Stimulated activated CD8-positive, alpha-beta memory T cell treated with anti-CD3 and anti-CD28 coated beads, Interleukin-2, amount 100 ng/mL, for 48 hours (primary cell): ENCODE results near the gene SRP68.
"Not testable (repeated sequence)": the region's sequence is repeated elsewhere in the genome, so short reads cannot be mapped to it uniquely, and the experiment has no call there.

Experiments
- DNase-seq, 2 donors: peaks; one replicate each; pipeline ENCODE4 v3.0.0-alpha.2; 2020; ENCODE audit warnings: low read depth in 2 of 2

Gene SRP68

DNA sequence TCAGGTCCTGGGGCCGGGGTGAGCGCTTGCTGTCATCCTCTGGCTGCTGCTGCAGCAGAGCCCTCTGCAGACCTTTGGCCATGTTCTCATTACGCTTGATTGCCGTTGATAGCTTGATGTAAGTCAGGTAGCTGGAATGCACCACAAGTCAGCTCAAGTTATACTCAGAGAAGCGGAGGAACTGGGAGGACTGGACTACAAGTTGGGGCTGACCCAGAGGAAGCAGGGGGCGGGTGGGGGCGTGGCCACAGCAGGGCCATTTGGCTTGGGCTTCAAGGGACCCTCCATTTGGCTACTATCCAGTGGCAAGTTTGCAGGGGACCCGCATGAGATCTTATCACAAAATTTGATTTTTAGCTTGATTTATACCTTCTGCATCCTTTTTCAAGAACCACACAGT lies 26.3 kb downstream of the SRP68 start:
- no peak for DNase-seq

DNA sequence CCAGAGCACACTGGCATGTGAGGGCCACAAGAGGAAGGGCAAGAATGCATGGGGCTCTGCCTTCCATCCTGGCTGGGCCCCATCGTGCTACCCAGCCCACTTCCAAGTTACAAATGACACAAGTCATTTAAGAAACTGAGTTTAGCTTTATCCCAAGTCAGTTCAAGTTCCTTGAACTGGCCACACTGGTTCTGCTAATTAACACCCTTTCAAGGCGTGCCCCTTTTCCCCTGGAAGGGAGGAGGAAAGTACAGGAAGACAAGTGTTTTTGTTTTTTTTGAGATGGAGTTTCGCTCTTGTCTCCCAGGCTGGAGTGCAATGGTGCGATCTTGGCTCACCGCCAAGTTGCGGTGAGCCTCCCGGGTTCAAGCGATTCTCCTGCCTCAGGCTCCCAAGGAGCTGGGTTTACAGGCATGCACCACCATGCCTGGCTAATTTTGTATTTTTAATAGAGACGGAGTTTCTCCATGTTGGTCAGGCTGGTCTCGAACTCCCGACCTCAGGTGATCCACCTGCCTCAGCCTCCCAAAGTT lies 27.8 kb downstream of the SRP68 start:
- DNase-seq = not testable (repeated sequence)

DNA sequence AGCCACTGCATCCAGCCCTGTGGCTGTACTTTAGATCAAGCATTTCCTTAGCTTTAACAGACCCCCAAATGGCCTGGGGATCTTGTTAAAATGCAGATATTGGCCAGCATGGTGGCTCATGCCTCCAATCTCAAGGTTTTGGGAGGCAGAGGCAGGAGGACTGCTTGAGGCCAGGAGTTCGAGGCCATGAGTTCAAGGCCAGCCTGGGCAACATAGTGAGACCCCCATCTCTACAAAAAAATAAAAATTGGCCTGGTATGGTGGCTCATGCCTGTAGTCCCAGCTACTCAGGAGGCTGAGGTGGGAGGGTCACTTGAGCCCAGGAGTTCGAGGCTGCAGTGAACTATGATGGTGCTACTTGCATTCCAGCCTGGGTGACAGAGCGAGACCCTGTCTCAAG lies 29.4 kb downstream of the SRP68 start:
- DNase-seq = not testable (repeated sequence)

DNA sequence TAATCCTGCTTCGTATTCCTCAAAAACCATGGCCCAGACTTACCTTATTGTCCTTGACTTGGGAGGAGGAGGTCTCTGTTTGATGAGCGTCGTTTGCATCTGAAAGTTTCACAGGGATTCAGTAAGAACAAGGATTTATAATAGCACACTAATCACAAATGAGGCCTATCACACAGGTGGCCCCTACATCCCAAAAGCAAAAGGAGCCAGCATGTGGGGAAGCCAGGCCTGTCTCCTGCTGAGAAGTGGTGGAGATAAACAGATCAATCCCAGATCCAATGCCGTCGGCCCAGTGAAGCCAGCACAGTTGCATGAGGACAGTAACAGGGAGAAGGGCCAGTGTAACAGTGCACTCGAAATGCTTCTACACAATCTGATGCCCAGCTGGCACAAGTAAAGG lies 31.9 kb downstream of the SRP68 start:
- DNase-seq = no peak

DNA sequence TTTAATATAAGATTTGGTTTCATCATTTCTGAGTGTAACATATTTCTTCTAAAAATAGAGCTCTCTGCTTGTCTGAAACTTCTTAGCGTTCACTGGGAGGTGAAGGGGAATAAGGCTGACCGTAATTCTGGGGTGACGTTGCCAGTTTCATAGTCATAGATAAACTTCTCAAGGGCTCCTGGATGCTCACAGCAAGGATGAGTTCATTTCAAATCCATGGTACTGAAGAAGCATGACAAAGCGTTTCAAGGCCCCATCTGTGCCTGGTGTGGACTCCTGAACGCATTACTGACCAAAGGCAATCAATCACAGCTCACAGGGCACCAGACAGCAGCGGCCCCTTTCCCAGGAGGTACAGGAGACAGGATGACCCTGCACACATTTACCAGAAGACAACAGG lies 33.2 kb downstream of the SRP68 start:
- no peak for DNase-seq

DNA sequence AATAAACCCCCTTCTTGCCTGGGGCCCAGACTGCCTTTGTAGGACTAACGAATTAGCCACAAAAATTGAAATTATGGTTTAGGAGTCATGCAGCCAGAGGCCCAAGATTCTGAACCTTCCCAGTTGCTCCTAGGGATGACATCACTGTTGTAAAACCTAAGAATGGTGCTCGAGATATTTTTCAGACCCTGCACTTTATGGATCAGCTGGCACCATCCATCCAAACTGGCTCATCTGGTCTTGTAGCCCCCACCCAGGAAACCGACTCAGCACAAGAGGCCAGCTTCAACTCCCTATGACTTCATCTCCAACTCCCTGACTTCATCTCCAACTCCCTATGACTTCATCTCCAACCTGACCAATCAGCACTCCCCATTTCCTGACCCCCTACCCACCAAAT lies 34.3 kb downstream of the SRP68 start:
- no peak for DNase-seq

DNA sequence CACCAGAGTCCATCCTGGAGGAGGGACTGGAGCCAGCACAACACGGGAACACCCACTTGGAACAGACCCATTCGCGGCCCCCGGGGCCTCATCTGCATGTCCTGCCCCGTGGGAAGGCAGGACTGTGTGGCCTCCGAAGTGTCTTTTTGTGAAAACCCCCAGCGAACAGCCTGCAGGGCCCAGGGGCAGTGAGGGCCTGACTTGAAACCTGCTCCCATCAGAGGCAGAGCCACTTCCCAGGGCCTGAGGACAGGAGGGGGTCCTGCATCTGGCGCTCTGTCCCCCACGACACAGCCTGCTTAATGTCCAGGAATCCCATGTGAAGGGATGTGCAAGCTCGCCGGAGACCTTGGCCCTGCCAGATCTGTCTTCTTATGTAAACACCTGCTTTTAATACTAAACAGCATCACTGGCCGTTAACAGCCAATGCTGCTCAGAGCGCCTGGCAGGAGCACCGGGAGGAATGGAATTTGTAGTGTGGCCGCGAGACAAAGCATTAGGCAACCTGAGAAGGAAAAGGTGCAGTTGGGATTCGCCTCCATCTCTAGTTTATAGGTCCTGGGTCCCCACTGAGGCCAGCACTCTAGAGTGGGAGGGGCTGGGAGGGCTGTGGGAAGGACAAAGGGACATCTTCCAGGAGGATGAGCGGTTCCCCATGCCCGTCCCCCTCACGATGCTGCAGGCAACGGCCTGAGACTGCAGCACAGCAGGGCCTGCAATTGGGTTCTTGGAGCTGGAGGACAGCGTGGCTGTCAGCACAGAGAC lies 35.6 kb downstream of the SRP68 start:
- no peak for DNase-seq

DNA sequence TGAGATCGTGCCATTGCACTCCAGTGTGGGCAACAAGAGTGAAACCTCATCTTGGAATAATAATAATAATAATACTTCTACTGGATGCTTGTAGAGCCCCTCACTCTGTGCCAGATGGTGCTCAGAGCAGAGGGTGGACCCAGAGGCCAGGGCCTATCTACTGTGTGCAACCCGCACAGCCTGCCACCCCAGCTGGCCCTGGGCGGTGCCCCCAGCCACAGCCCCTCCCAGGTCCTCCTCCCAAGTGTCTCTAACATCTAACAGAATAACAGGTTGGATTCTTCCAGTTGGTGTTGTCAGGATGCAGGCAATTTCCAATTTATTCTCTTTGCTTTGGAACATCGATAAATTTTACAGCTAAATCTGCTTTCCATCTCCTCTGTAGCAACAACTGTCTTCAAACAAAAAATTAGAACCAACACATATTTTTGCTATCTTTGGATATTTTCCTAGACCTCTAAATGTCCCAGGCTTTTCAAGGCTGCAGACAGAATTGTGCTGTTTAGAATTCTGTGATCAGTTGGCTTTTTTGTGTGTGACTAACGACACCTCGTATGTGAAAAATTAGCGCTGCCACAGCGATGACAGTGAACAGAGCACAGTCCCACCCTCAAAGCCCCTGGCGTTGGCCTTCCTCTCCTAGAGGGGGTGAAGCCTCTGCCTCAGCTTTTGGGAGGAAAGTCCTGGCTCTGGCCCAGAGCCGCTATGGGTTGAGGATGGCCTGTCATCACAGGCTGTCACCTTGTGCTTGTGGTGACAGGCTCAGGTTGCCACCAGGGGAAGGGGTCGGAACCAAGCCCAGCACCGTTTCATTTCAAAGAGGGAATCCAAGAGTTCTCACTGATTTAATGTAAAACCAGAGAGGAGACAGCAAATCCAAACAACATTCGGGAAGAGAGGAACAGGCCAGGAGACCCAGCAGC lies 37.6 kb downstream of the SRP68 start:
- no peak for DNase-seq

DNA sequence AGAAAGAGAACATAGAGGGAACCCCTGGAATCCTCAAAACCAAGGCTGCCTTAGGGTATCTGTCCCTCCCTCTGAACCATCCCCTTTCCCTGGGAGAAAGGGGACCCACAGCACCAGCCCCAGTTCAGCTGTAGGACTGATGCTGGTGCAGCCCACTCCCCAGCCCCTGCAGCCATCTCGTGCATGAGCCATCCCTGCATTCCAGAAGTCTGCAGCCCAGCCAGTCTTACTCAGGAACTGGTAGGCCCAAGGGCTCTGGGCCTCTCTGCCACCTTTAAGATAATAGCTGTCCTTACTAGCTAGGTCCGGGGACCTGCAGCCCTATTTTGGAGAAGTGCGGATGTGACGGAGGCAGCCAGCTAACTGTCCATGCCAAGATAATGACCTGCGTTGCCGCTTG lies 39.2 kb downstream of the SRP68 start:
- DNase-seq = no peak

DNA sequence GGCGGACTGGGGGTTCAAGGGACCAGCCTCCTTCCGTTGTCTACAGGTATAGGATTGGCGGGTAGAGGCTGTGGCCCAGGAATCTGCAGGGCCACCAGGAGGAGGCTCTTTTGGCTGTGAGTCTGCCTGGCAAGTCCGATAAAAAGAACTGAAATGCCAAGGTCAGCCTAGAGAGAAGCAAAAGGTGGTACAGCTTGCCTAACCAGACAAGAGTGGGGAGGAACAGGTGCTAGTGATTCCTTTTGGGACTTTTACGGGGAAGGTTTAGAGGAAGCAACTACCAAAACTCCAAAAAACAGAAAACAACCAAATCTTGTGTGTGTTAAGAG lies 39.6 kb downstream of the SRP68 start:
- no peak for DNase-seq

DNA sequence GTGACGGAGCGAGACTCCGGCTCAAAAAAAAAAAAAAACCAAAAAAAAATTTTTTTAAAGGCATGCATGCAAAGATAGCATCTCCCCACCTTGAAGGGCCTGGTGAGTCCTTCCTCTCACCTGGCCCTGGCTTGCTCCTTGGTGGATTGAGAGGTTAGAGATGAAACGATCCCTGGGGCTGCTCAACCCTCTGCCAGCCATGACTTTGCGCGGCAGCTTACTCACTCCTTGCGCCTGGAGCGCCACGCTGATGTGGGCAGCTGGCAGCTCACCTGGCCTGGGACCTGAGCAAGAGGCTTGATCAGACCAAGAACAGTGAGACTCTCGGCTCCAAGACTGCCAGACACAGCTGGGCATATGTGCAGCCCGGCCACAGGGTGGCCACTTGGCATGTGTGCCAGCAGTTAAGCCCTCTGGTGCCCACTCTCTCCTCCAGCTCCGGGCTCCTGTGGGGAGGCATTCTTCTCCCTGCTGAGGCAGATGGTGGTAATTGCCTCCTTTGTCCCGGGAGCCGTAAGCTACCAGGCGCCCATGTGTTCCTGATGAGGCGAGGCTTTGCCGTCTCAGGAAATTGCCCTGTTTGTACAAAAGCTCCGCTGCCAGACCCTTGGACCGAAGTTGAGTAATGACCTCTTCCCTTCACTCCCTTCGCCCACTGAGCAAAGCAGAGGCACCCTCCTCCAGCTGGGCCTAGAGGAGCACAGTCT lies 40.1 kb downstream of the SRP68 start:
- no peak for DNase-seq

DNA sequence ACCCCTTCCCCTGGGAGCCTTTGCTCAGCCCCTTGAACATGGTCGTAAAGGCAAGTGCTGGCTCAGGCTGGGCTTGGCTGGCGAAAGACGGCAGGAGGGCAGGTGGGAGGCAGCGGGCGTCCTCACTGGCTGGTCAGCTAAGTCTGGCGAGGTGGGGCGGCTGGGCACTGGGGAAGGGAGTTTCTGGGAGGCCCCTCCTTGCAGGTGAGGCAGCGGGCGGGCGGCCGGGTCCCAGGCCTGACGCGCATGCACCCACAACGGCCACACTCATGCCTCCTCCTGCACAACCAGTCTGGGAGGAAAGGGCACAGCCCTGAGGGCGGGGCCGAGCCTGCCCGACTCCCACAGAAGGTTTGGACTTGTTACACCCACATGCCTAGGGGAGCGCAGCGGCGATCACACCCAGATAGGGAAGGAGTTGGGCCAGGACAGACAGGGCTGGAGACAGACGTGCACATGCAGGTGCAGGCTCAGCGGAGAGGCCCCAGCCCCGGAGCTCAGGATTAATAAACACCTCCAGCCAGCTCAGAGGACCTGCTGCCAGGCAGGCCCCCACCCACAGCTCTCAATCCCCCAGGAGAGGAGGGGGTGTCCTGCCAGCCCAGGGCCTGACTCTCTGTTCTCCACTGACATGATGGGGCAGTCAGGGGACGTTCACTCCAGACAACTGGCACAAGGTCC lies 45.0 kb downstream of the SRP68 start, which contains the start of gene EVPL:
Gene EVPL, minus strand, starts transcription at position 148 of the 681 bp plus-strand sequence. Its CDS starts 108 bp downstream, at position 40.
- no peak for DNase-seq

DNA sequence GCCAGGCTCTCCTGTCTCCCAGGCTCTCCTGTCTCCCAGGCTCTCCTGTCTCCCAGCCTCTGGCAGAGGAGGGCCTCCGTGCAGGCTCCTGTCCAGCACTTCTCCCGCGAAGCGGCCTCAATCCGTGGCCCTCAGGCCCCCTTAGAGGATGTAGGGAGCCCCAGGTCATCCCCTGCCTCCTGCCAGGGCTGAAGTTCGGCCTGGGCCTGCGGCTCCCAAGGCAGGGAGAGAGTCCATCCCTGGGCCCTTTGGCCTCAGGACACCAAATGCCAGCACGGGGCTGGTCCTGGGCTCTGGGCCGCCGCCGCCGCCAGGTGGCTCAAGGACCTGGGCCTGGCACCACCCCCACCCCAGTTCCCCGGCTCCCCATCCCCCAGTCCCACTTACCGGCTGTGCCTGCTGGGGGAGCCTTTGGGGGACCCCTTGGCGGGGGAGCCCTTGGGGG lies 45.6 kb downstream of the SRP68 start:
- no peak for DNase-seq

DNA sequence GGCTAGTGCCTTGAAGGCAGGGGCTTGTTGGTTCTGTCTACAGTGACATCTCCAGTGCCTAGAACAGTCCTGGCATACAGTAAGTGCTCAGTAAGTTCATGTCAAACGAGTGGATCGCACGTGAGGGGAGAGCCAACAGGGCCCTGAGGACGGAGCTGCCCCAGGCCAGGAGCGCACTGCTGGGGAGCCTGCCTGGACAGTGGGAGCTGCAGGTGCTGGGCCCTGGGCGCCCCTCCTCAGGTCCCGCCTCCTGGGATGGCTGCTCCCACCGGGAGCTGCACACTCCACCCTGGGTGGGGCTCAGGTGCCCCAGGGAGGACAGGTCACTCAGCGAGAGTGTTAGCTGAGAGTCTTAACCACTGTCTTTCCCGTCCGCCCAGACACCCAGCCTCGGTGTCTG lies 47.0 kb downstream of the SRP68 start:
- no peak for DNase-seq

DNA sequence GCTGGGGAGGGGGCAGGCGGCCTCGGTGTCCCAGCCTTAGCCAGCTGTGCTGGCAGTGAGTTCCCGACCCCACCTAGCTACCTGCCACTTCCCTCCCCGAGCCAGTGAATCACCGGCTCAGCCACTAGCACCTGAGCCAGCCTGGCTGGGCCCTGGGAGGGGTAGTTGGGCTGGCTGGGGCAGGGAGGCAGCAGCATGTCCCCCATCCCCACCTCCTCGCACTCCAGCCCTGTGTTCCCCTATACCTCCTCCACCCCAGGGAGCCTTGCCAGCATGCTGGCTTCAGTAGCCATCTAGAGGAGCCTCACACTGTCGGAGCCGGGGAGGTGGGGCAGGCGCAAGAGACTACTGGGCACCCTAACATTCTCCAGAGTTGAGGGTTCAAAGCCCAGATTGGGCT lies 48.0 kb downstream of the SRP68 start:
- DNase-seq = no peak

DNA sequence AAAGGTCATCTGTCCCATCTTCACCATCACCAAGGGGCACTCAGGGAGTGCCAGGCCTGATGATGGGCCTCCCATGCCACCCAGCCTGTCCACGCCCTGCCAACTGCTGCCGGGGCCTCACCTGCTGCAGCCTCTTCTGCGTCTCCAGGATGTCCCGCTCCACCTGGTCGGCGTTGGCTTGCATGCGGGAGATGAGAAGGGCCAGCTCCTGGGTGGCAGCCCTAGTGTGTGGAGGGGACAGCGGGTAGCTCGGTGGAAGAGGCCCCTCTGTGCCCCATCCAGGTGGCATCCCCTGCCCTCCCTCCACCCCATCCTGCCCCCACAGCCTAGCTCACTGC lies 48.4 kb downstream of the SRP68 start:
- no peak for DNase-seq

DNA sequence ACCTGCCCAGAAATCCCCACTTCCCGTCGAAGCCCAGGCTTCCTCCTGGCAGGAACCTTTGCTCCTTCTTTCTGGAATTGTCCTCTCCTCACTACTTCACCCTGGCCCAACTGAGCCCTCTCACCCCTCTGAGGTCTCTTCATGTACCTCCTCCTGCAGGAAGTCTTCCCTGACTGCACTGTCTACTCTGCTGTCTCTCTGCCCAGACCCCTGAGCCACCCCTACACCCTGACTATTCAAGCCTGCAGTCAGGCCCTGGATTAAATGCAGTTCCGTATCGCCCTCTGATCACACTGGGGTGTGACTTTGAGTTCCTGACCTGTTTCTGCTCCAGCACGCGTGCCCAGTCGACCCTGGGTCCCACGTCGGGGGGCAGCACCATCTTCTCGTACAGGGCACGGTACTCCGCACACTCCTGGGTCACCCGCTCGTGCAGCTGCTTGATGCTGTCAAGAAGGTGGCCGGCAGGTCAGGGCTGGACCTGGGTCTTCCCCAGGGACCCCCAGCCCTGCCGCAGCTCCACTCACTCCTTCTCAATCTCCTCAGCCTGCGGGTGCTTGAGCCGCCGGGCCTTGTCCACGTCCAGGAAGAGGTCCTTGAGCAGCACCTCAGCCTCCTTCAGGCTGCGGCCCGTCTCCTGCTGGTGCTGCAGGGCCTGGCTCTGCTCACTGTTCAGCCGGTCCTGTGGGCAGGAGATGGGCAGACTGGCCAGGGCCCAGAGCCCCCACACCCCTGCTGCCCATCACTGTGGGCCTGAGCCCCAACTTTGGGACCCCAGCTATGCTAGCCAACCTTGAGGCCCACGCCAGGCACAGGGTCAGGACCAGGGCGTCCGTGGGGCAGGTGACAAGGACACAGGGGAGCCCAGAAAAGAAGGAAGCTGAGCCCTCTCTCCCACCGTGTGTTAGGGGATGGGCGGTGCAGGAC lies 49.1 kb downstream of the SRP68 start:
- no peak for DNase-seq

DNA sequence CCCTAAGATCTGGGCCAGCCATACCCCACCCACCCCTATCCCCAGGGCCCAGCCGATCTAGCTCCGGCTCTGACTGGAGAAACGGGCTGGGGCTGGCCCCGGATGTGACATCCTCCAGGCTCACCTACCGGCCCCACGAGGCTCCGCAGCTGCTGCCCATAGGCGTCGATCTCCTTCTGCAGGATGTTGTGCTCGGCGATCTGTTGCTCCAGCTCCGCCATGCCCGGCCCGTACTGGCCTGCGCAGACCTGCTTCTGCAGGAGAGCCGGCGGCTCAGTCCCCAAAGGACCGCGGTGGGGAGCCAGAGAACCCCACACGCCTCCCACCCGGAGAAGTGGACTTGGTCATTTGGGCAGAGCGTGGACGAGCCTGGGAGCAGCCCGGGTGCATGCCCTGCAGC lies 50.0 kb downstream of the SRP68 start:
- DNase-seq = no peak

DNA sequence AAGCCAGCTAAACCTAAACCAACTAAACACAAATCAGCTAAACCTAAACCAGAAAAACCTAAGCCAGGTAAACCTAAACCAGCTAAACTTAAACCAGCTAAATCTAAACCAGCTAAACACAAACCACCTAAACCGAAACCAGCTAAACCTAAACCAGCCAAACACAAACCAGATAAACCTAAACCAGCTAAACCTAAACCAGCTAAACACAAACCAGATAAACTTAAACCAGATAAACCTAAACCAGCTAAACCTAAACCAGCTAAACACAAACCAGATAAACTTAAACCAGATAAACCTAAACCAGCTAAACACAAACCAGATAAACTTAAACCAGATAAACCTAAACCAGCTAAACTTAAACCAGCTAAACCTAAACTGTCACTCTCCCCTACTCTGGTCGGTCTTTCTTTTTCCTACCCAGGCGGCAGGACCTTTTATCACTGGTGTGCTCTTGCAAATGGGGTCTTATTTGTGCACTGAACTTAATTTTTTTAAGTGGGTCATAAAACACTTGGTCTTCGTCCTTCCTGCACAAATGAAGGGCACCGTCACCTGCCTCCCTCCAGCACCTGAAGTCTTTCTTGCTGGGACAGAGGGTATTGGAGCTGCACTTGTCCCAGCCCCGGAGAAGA lies 52.4 kb downstream of the SRP68 start:
- DNase-seq = no peak

DNA sequence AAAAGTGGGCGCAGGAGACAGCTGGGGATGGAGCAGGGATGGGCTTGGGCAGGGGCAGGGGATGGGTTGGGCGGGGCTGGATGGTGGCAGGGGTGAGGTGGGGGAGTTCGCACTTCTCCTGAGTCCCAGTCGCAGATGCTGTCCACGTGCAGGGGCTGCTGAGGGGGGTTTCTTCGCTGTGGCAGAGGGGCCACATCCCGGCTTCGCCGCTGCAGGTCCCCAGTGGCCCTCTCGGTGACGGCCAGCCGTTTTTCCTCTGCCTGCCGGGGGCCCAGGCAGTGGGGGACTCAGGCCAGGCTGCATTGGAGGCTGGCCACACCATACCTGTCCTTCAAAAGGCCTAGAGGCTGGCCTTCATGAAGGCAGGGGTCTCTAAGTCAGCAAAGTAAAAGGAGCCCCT lies 53.5 kb downstream of the SRP68 start:
- no peak for DNase-seq
